Ishikawa (cell line): ENCODE results near the gene TRRAP.

Experiments
- CEBPB ChIP-seq: IDR thresholded peaks from 2 replicates; pipeline ENCODE4 v1.6.1; 2012
- CREB1 ChIP-seq: IDR thresholded peaks from 2 replicates; pipeline ENCODE4 v1.6.1; 2012; ENCODE audit warnings: low read depth
- EGR1 ChIP-seq: IDR thresholded peaks from 2 replicates; pipeline ENCODE4 v1.6.1; 2012
- EP300 ChIP-seq: IDR thresholded peaks from 2 replicates; pipeline ENCODE4 v1.6.1; 2012; ENCODE audit warnings: borderline replicate concordance
- FOXM1 ChIP-seq: IDR thresholded peaks from 2 replicates; pipeline ENCODE4 v1.6.1; 2012; ENCODE audit warnings: low read depth, borderline replicate concordance
- NFIC ChIP-seq: IDR thresholded peaks from 2 replicates; pipeline ENCODE4 v1.6.1; 2012
- RAD21 ChIP-seq: IDR thresholded peaks from 2 replicates; pipeline ENCODE4 v1.6.1; 2012; ENCODE audit warnings: low read depth
- TAF1 ChIP-seq: IDR thresholded peaks from 2 replicates; pipeline ENCODE4 v1.6.1; 2012; ENCODE audit warnings: low read depth, mild to moderate bottlenecking
- TCF12 ChIP-seq: IDR thresholded peaks from 2 replicates; pipeline ENCODE4 v1.6.1; 2012; ENCODE audit warnings: low read depth
- TEAD4 ChIP-seq: IDR thresholded peaks from 2 replicates; pipeline ENCODE4 v1.6.1; 2012
- USF1 ChIP-seq: IDR thresholded peaks from 2 replicates; pipeline ENCODE4 v1.6.1; 2012
- YY1 ChIP-seq: IDR thresholded peaks from 2 replicates; pipeline ENCODE4 v1.6.1; 2012; ENCODE audit warnings: low read depth
- TF ChIP-seq, protein P1 (sequence below): IDR thresholded peaks from 2 replicates; pipeline ENCODE4 v1.6.1; 2012; ENCODE audit warnings: low read depth, mild to moderate bottlenecking
- TF ChIP-seq, protein P2 (sequence below): IDR thresholded peaks from 2 replicates; pipeline ENCODE4 v1.6.1; 2012

GRCh38 chr7:99012722-99013121, 134.4 kb downstream of the TRRAP start:
- no peak for TF ChIP-seq USF1
- TF ChIP-seq CEBPB = no peak
- no peak for TF ChIP-seq CREB1
- no peak for TF ChIP-seq YY1
- no peak for TF ChIP-seq EP300
- no peak for TF ChIP-seq FOXM1
- TF ChIP-seq RAD21 = no peak
- TF ChIP-seq EGR1 = no peak
- no peak for TF ChIP-seq TEAD4
- no peak for TF ChIP-seq NFIC
- TF ChIP-seq, protein P1, sequence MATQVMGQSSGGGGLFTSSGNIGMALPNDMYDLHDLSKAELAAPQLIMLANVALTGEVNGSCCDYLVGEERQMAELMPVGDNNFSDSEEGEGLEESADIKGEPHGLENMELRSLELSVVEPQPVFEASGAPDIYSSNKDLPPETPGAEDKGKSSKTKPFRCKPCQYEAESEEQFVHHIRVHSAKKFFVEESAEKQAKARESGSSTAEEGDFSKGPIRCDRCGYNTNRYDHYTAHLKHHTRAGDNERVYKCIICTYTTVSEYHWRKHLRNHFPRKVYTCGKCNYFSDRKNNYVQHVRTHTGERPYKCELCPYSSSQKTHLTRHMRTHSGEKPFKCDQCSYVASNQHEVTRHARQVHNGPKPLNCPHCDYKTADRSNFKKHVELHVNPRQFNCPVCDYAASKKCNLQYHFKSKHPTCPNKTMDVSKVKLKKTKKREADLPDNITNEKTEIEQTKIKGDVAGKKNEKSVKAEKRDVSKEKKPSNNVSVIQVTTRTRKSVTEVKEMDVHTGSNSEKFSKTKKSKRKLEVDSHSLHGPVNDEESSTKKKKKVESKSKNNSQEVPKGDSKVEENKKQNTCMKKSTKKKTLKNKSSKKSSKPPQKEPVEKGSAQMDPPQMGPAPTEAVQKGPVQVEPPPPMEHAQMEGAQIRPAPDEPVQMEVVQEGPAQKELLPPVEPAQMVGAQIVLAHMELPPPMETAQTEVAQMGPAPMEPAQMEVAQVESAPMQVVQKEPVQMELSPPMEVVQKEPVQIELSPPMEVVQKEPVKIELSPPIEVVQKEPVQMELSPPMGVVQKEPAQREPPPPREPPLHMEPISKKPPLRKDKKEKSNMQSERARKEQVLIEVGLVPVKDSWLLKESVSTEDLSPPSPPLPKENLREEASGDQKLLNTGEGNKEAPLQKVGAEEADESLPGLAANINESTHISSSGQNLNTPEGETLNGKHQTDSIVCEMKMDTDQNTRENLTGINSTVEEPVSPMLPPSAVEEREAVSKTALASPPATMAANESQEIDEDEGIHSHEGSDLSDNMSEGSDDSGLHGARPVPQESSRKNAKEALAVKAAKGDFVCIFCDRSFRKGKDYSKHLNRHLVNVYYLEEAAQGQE = no peak
- no peak for TF ChIP-seq TCF12
- TF ChIP-seq TAF1 = no peak
- TF ChIP-seq, protein P2, sequence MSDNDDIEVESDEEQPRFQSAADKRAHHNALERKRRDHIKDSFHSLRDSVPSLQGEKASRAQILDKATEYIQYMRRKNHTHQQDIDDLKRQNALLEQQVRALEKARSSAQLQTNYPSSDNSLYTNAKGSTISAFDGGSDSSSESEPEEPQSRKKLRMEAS = no peak
